Measurements from ENCODE around the gene PDK2. TPM values are rescaled to one million over a fixed set of nuclear protein-coding genes. Genes with fewer than 3 reads are reported as not detected.

PDK2 gene
- total RNA-seq, 3 donors from 2014 or later, result 51.0 to 91.6 (median 72.6) TPM

DNA sequence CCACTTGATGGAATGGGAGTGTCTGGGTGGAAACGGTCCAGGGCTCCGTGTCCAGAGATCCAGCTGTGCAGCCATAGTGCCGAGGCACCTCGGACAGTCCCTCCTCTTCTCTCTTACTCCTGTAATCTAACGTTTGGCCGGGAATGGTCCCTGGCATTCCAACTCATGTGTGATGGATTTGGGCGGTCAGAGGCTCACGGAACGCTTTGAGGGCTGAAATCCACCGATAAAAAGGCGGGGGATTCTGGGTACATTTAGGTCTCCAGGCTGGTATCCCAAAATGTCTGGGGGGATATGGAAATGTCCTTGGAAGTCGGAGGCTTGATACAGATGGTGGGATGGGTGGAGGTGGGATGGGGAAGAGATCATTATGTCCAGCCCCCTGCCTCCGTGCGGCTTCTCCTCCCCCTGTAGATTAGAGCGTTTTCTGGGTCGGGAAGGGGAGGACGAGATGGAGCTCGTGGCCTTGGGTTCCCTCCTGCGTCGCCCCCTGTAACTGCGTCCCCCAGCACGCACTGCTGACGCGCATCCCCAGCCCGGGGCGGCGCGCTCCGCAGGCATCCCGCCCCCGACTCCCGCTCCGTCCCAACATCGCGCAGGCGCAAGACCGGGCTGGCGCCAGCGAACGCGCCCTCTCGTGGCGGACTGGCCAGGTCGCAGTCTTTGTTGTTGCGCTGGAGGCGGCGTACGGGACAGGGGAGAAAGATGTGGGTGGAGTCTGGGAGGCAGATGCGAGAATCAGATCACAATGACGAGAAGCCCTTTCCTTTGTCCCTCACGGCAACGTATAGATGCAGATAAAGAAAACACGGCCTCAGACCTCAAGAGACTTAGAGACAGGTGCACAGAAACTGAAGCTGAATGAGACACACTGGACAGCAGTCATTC is 66.1 kb downstream of the PDK2 start:
- Histone ChIP-seq H3K4me3 (no peak overlapping the region), H3K36me3 (ENCODE audit: low read depth) (no peaks in the 10 kb centered on the region), H3K9me3 (no peaks in the 10 kb centered on the region), H3K4me1 (ENCODE audit: low read depth) (peaks cover 4% of the 10 kb centered on the region)
- TF ChIP-seq, protein P1, sequence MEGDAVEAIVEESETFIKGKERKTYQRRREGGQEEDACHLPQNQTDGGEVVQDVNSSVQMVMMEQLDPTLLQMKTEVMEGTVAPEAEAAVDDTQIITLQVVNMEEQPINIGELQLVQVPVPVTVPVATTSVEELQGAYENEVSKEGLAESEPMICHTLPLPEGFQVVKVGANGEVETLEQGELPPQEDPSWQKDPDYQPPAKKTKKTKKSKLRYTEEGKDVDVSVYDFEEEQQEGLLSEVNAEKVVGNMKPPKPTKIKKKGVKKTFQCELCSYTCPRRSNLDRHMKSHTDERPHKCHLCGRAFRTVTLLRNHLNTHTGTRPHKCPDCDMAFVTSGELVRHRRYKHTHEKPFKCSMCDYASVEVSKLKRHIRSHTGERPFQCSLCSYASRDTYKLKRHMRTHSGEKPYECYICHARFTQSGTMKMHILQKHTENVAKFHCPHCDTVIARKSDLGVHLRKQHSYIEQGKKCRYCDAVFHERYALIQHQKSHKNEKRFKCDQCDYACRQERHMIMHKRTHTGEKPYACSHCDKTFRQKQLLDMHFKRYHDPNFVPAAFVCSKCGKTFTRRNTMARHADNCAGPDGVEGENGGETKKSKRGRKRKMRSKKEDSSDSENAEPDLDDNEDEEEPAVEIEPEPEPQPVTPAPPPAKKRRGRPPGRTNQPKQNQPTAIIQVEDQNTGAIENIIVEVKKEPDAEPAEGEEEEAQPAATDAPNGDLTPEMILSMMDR (IDR thresholded peaks at IDR 0.05), result peak; percentile 95
- DNase-seq (peak; percentile 90 to 96 (median 93)), ATAC-seq (peak; percentile 99)
- intact Hi-C loops (cut with DNase I, micrococcal nuclease), result loop anchor here in 1 of 2 donors (10.0 kb wide), 1 partner anchor 46 kb away; no protein-coding TSS in a partner anchor

Other genes starting within 250 kb of the PDK2 start
- not detected for gene TAC4, start 247.3 kb upstream of the PDK2 start, total RNA-seq
- under 1 TPM; 0.14 to 0.60 (median 0.24) TPM for gene DLX4, start 126.2 kb upstream of the PDK2 start, total RNA-seq
- gene DLX3, start 100.1 kb upstream of the PDK2 start, total RNA-seq, result under 1 TPM in 1 of 3 donors, not detected in 2; 0.22 TPM
- 100 to 1,000 TPM; 108 to 170 (median 108) TPM for gene ITGA3, start 39.2 kb upstream of the PDK2 start, total RNA-seq
- 1 to 10 TPM in 2 of 3 donors, under 1 TPM in 1; 0.52 to 2.6 (median 1.2) TPM for gene SAMD14, start 34.8 kb downstream of the PDK2 start, total RNA-seq
- gene PPP1R9B, start 55.3 kb downstream of the PDK2 start, total RNA-seq, result 10 to 100 TPM; 27.3 to 47.5 (median 33.1) TPM
- gene SGCA, start 70.7 kb downstream of the PDK2 start, total RNA-seq, result 10 to 100 TPM in 1 of 3 donors, 1 to 10 TPM in 1, under 1 TPM in 1; 0.64 to 30.7 (median 6.8) TPM
- gene COL1A1, start 106.3 kb downstream of the PDK2 start, total RNA-seq, result 100 to 1,000 TPM in 2 of 3 donors, 10 to 100 TPM in 1; 53.0 to 248 (median 160) TPM
- 1 to 10 TPM; 1.3 to 2.8 (median 2.6) TPM for gene TMEM92, start 179.1 kb downstream of the PDK2 start, total RNA-seq